Lung (tissue), 11 donors: ENCODE data around the gene UNC93B1. TPM values are rescaled to one million over a fixed set of nuclear protein-coding genes. Genes with fewer than 3 reads are reported as not detected.
"Not testable (repeated sequence)": the region's sequence is repeated elsewhere in the genome, so short reads cannot be mapped to it uniquely, and the experiment has no call there.

ENCODE experiments used
- ATAC-seq: fragments of 200-7000 bp; cut with Tn5 transposase; one replicate; pipeline ENCODE4 v1.9.1; 2020; ENCODE audit warnings: moderate number of reproducible peaks; ENCODE audit not compliant: insufficient read depth, low FRiP score
- DNase-seq, 3 donors: peaks; one replicate each; pipeline ENCODE4 v3.0.0-alpha.2; 2013 to 2017
- H3K27ac ChIP-seq, 2 donors: one replicate each; pipeline ENCODE4 v1.5.1; 2013; ENCODE audit warnings: mild to moderate bottlenecking in 2 of 2, moderate library complexity in 2 of 2, control low read depth in 1 of 2, inconsistent platforms in 1 of 2, low read depth in 1 of 2, low read length in 1 of 2
- H3K27me3 ChIP-seq, 3 donors: one replicate each; pipeline ENCODE4 v1.5.1; 2013; ENCODE audit warnings: low read length in 2 of 3; ENCODE audit not compliant: control insufficient read depth in 3 of 3, insufficient read depth in 3 of 3
- H3K36me3 ChIP-seq, 4 donors: one replicate each; pipeline ENCODE4 v1.5.1; 2013; ENCODE audit warnings: low read length in 4 of 4, mild to moderate bottlenecking in 1 of 4, moderate library complexity in 1 of 4; ENCODE audit not compliant: control insufficient read depth in 4 of 4, insufficient read depth in 4 of 4
- H3K4me1 ChIP-seq, 5 donors: one replicate each; pipeline ENCODE4 v1.5.1; 2013; ENCODE audit warnings: low read length in 5 of 5, mild to moderate bottlenecking in 2 of 5, moderate library complexity in 1 of 5; ENCODE audit not compliant: control insufficient read depth in 5 of 5, insufficient read depth in 5 of 5
- H3K4me3 ChIP-seq: one replicate; pipeline ENCODE4 v1.5.1; 2013; ENCODE audit warnings: mild to moderate bottlenecking, control low read depth, moderate library complexity
- H3K9ac ChIP-seq, 2 donors: one replicate each; pipeline ENCODE4 v1.5.1; 2013; ENCODE audit warnings: low read length in 2 of 2, control low read depth in 1 of 2; ENCODE audit not compliant: insufficient read depth in 1 of 2
- H3K9me3 ChIP-seq, 4 donors: one replicate each; pipeline ENCODE4 v1.5.1; 2013; ENCODE audit warnings: low read length in 3 of 4, mild to moderate bottlenecking in 1 of 4, moderate library complexity in 1 of 4; ENCODE audit not compliant: control insufficient read depth in 4 of 4, insufficient read depth in 3 of 4
- WGBS, 2 donors: extraction: QIAGEN DNeasy Blood & Tissue Kit; methylation state at CpG; one replicate each; pipeline ENCODE4 v1.1.7; 2013; 5-methylcytosine and 5-hydroxymethylcytosine counted together
- polyA plus RNA-seq, 2 donors: library from polyadenylated mRNA; stranded (reverse); fragments of 200-250 nt; gene quantifications; one replicate each; pipeline ENCODE4 v1.2.1, GENCODE V29; 2013
- small RNA-seq: library from RNA; depleted of rRNA; stranded (forward); fragments of <200 nt; gene quantifications from one replicate; pipeline ENCODE3, GENCODE V24; 2014; ENCODE audit warnings: low replicate concordance
- total RNA-seq, 2 donors: library from RNA; depleted of rRNA in 1 of 2; stranded (reverse); fragments of >200 nt in 1 of 2; gene quantifications; one replicate each; pipeline ENCODE4 v1.2.1, GENCODE V29; 2014 to 2021
- donor health status: Bipolar disorder and iron deficiency.
- donor health status: healthy.
- donor health status: DM: yes; HTN: yes; CAD: no.

The UNC93B1 gene
- total and polyA plus RNA-seq, 4 donors: 44.3 to 124 (median 87.8) TPM

DNA sequence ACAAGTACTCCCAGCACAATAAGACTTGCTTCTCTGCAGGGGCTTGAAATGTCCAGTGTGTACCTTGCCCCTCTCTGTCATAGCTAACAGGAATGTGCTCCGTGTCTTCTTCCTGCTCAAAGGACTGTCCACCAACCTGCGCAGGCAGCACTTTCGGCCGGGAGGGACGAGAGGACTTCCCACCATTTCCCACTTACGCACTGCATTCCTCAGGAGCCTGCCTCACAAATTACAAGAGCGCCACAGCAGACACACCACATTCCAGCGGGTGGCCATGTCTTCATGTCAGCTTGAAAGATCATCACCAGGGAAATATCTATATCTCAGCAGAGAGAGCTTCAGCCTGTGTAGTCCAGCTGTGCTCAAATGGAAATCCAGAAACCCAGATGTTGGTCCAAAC, 53.2 kb downstream of the UNC93B1 start:
- not testable (repeated sequence) for DNase-seq, H3K4me3 ChIP-seq, H3K27me3 ChIP-seq, H3K9me3 ChIP-seq, H3K9ac ChIP-seq, H3K4me1 ChIP-seq, ATAC-seq, H3K36me3 ChIP-seq, H3K27ac ChIP-seq
- WGBS, 2 donors: 81 to 82% methylated on average over 8 of the region's 8 CpGs

DNA sequence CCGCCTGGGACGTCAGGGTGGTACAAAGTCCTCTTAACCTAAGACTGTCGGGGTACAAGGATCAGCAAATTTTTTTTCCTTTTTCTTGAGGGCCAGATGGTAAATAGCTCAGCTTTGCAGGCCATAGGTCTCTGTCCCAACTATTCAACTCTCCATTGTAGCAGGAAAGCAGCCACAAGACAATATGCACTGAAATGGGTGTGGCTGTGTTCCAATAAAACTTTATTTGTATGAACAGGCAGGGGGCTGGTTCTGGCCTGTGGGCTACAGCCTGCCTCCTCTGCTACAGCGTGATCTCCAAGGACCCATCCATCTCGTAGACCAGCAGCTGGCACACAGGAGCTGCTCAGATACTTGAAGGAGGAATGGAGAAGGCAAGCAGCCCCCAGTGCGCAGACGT, 56.1 kb downstream of the UNC93B1 start:
- H3K27ac ChIP-seq, DNase-seq, H3K4me1 ChIP-seq, H3K36me3 ChIP-seq, H3K4me3 ChIP-seq, H3K9ac ChIP-seq, H3K9me3 ChIP-seq, H3K27me3 ChIP-seq, ATAC-seq: not testable (repeated sequence)
- 88 to 89% methylated on average over 4 to 6 of the region's 7 CpGs for WGBS, 2 donors

DNA sequence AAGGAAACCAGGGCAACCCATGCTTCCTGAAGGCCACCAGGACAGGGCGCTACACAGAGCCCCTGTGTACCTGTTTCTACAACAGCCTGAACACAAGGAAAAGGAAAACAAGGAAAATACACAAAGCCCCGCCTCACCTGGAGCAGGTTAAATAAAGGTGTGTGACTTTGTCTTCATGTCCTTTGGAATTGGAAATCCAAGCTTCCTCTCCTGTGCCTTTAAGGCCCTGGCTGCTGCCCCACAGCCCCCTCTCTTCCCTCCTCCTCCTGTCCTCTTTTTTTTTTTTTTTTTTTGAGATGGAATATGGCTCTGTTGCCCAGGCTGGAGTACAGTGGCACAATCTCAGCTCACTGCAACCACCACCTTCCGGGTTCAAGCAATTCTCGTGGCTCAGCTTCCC, 57.5 kb downstream of the UNC93B1 start:
- not testable (repeated sequence) for H3K9ac ChIP-seq, H3K4me1 ChIP-seq, H3K27me3 ChIP-seq, H3K27ac ChIP-seq, H3K36me3 ChIP-seq, H3K9me3 ChIP-seq, ATAC-seq, H3K4me3 ChIP-seq, DNase-seq
- 78 to 85% methylated on average over 4 of the region's 4 CpGs for WGBS, 2 donors

DNA sequence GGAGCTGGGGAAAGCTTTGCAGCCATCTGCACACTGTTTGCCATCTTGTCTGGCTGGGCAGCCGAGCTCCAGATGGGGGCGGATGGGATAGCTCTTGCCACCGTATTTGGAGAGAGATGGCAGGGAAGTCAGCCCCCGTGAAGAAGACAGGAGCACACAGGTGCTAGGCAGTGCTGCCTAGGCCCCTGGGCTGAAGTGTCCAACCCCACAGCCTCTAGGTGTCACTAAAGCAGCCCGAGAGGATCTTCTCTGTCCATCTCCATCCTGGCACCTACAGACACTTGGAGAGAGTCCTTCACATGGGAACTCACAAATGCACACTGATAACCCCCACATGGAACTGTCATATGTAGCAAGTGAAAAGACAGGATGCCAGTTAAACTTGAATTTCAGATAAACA, 60.5 kb downstream of the UNC93B1 start:
- not testable (repeated sequence) for H3K27me3 ChIP-seq, DNase-seq

More for the DNA sequence above, 60.5 kb downstream of the UNC93B1 start:
- not testable (repeated sequence) for ATAC-seq, H3K4me1 ChIP-seq, H3K9me3 ChIP-seq, H3K27ac ChIP-seq, H3K36me3 ChIP-seq, H3K4me3 ChIP-seq, H3K9ac ChIP-seq
- 66 to 77% methylated on average over 3 to 4 of the region's 5 CpGs for WGBS, 2 donors

Small RNAs within 50 kb of the gene (small RNA-seq; reads per million reads assigned to genes)
- gene MIR6753: not detected

Other genes starting within 250 kb of the UNC93B1 start
- gene ALDH3B1, start 6.2 kb upstream of the UNC93B1 start, total RNA-seq: 100 to 1,000 TPM in 1 of 2 donors, 10 to 100 TPM in 1; 45.6 to 165 TPM
- 100 to 1,000 TPM in 1 of 2 donors, 10 to 100 TPM in 1; 73.9 to 107 TPM for gene ALDH3B1, start 6.2 kb upstream of the UNC93B1 start, polyA plus RNA-seq
- 100 to 1,000 TPM in 1 of 2 donors, 10 to 100 TPM in 1; 57.8 to 151 TPM for gene NDUFS8, start 26.6 kb upstream of the UNC93B1 start, total RNA-seq
- gene NDUFS8, start 26.6 kb upstream of the UNC93B1 start, polyA plus RNA-seq: 100 to 1,000 TPM; 139 to 180 TPM
- gene TCIRG1, start 34.9 kb upstream of the UNC93B1 start, total RNA-seq: 100 to 1,000 TPM in 1 of 2 donors, 10 to 100 TPM in 1; 70.2 to 322 TPM
- gene TCIRG1, start 34.9 kb upstream of the UNC93B1 start, polyA plus RNA-seq: 100 to 1,000 TPM; 244 to 438 TPM
- gene CHKA, start 117.3 kb upstream of the UNC93B1 start, total RNA-seq: 10 to 100 TPM; 55.8 to 73.4 TPM
- gene CHKA, start 117.3 kb upstream of the UNC93B1 start, polyA plus RNA-seq: 10 to 100 TPM; 17.6 to 42.2 TPM
- gene KMT5B, start 209.2 kb upstream of the UNC93B1 start, total RNA-seq: 10 to 100 TPM; 35.7 to 78.2 TPM
- gene KMT5B, start 209.2 kb upstream of the UNC93B1 start, polyA plus RNA-seq: 10 to 100 TPM; 15.1 to 16.5 TPM